GM12878 (cell line): ENCODE results near the gene OXER1. TPM values are rescaled to one million over a fixed set of nuclear protein-coding genes. Genes with fewer than 3 reads are reported as not detected.

Experiments
- BCLAF1 ChIP-seq: fragments of 450-650 bp; IDR thresholded peaks from 2 replicates; pipeline ENCODE4 v1.6.1; 2017; ENCODE audit warnings: antibody characterized with exemption, mild to moderate bottlenecking, moderate library complexity
- E4F1 ChIP-seq: fragments of 450-650 bp; IDR thresholded peaks from 2 replicates; pipeline ENCODE4 v1.6.1; 2018; ENCODE audit warnings: borderline replicate concordance, mild to moderate bottlenecking; ENCODE audit not compliant: partially characterized antibody
- FOXM1 ChIP-seq: IDR thresholded peaks from 2 replicates; pipeline ENCODE4 v1.6.1; 2012; ENCODE audit warnings: low read depth, mild to moderate bottlenecking, inconsistent platforms, low read length, moderate library complexity
- JUND ChIP-seq: IDR thresholded peaks from 2 replicates; pipeline ENCODE4 v1.6.1; 2012; ENCODE audit warnings: low read depth, mild to moderate bottlenecking, low read length, improper control_type of control experiment, moderate library complexity
- MEF2A ChIP-seq: IDR thresholded peaks from 2 replicates; pipeline ENCODE4 v1.6.1; 2011; ENCODE audit warnings: low read depth, mild to moderate bottlenecking, low read length, moderate library complexity; ENCODE audit not compliant: insufficient read depth
- MEF2B ChIP-seq: fragments of 450-650 bp; IDR thresholded peaks from 2 replicates; pipeline ENCODE4 v1.6.1; 2018; ENCODE audit warnings: mild to moderate bottlenecking, moderate library complexity; ENCODE audit not compliant: partially characterized antibody, poor library complexity, severe bottlenecking
- NRF1 ChIP-seq: conservative IDR thresholded peaks from 2 replicates; pipeline ENCODE4 v1.6.1; 2011; ENCODE audit warnings: mild to moderate bottlenecking, low read depth, low read length, improper control_type of control experiment
- REST ChIP-seq: IDR thresholded peaks from 2 replicates; pipeline ENCODE4 v1.6.1; 2012; ENCODE audit warnings: mild to moderate bottlenecking, low read depth, low read length
- SMARCA5 ChIP-seq: fragments of 450-650 bp; IDR thresholded peaks from 2 replicates; pipeline ENCODE4 v1.6.1; 2017; ENCODE audit warnings: mild to moderate bottlenecking
- SRF ChIP-seq, 2 experiments: IDR thresholded peaks; 2 replicates each; pipeline ENCODE4 v1.6.1; 2011; ENCODE audit warnings: low read depth in 2 of 2, low read length in 2 of 2, mild to moderate bottlenecking in 1 of 2, moderate library complexity in 1 of 2
- SUPT20H ChIP-seq: IDR thresholded peaks from 2 replicates; pipeline ENCODE4 v1.6.1; 2011; ENCODE audit warnings: low read depth, mild to moderate bottlenecking, low read length, moderate library complexity, borderline replicate concordance; ENCODE audit not compliant: control insufficient read depth
- TARDBP ChIP-seq: IDR thresholded peaks from 2 replicates; pipeline ENCODE4 v1.6.1; 2016; ENCODE audit warnings: borderline replicate concordance
- ZBTB11 ChIP-seq: fragments of 450-650 bp; formaldehyde crosslinking; IDR thresholded peaks from 2 replicates; pipeline ENCODE4 v1.5.0; 2022; ENCODE audit warnings: mild to moderate bottlenecking, missing genetic modification characterization
- ZNF207 ChIP-seq: fragments of 450-650 bp; IDR thresholded peaks from 2 replicates; pipeline ENCODE4 v1.6.1; 2014; ENCODE audit warnings: antibody characterized with exemption, mild to moderate bottlenecking, borderline replicate concordance
- ZNF274 ChIP-seq: IDR thresholded peaks from one replicate; pipeline ENCODE4 v1.8.0; 2011; ENCODE audit not compliant: insufficient read length, insufficient read depth
- ZNF384 ChIP-seq: IDR thresholded peaks from 2 replicates; pipeline ENCODE4 v1.6.1; 2012; ENCODE audit warnings: low read depth, mild to moderate bottlenecking, low read length, improper control_type of control experiment, borderline replicate concordance
- polyA plus RNA-seq, 11 experiments: library from polyadenylated mRNA; depleted of rRNA in 4 of 11; unstranded in 6 of 11; stranded (reverse) in 5 of 11; fragments of >200 nt; fragmentation: Nextera tagmentation in 4 of 11; fragmentation: Illumina TruSeq in 1 of 11; extraction: Ambion mirVana in 4 of 11; extraction: Trizol in 1 of 11; gene quantifications; 1 replicate in 1 of 11; 2 replicates in 10 of 11; pipeline versions ENCODE4 v1.2.1 to v1.2.3, GENCODE V29; 2011 to 2016; ENCODE audit warnings: inconsistent platforms in 2 of 11, missing spikeins in 2 of 11, low read depth in 1 of 11
- total RNA-seq, 4 experiments: library from RNA; depleted of rRNA in 3 of 4; stranded (reverse); fragments of >200 nt in 3 of 4; fragmentation: Illumina TruSeq in 1 of 4; extraction: Trizol in 1 of 4; gene quantifications; 2 replicates each; pipeline versions ENCODE4 v1.2.1 to v1.2.3, GENCODE V29; 2013 to 2021

The OXER1 gene
- total and polyA plus RNA-seq, 10 of the 15 experiments (the other 5 are each of a cell fraction or from before 2014, with no cell fraction given): 0.11 to 8.6 (median 3.3) TPM

GRCh38 chr2:42792583-42793333, 28.8 kb upstream of the OXER1 start, which contains the start of gene HAAO (continued):
- no peak for TF ChIP-seq FOXM1
- no peak for TF ChIP-seq ZNF384
- peak; percentile 66; the same call in 1 of the 2 replicates for TF ChIP-seq SMARCA5
- no peak for TF ChIP-seq NRF1
- no peak for TF ChIP-seq ZBTB11
- TF ChIP-seq ZNF207: no peak
- no peak for TF ChIP-seq ZNF274
- TF ChIP-seq MEF2B: no peak
- no peak for TF ChIP-seq SUPT20H
- no peak for TF ChIP-seq MEF2A
- TF ChIP-seq BCLAF1: no peak
- no peak for TF ChIP-seq JUND
- no peak for TF ChIP-seq TARDBP
- no peak for TF ChIP-seq REST
- no peak for TF ChIP-seq SRF (IDR thresholded peaks at IDR 0.05; ENCODE audit: low read depth in 2 of 2, low read length in 2 of 2)
- no peak for TF ChIP-seq E4F1
